Neural cell (in vitro differentiated cells): ENCODE results near the gene RFX3.

Experiments
- CTCF ChIP-seq: fragments of 450-650 bp; IDR thresholded peaks from 2 replicates; pipeline ENCODE4 v1.5.1; 2014; ENCODE audit warnings: antibody characterized with exemption, mild to moderate bottlenecking, moderate library complexity; ENCODE audit not compliant: poor library complexity, severe bottlenecking
- EP300 ChIP-seq: fragments of 450-650 bp; conservative IDR thresholded peaks from 2 replicates; pipeline ENCODE4 v1.6.1; 2014; ENCODE audit warnings: antibody characterized with exemption, mild to moderate bottlenecking, moderate library complexity; ENCODE audit not compliant: poor library complexity, severe bottlenecking
- EZH2 ChIP-seq: fragments of 200-600, 300-800 bp; shearing (Covaris generic), sonication (generic); IDR thresholded peaks from 2 replicates; pipeline ENCODE4 v1.6.1; 2014; ENCODE audit warnings: antibody characterized with exemption, low read length, borderline replicate concordance, mild to moderate bottlenecking; ENCODE audit not compliant: insufficient read depth, poor library complexity, severe bottlenecking
- MXI1 ChIP-seq: fragments of 450-650 bp; conservative IDR thresholded peaks from 2 replicates; pipeline ENCODE4 v1.6.1; 2014; ENCODE audit warnings: antibody characterized with exemption, mild to moderate bottlenecking; ENCODE audit not compliant: poor library complexity, severe bottlenecking
- POLR2AphosphoS5 ChIP-seq: IDR thresholded peaks from 2 replicates; pipeline ENCODE4 v1.6.1; 2012
- RAD21 ChIP-seq: fragments of 450-650 bp; conservative IDR thresholded peaks from 2 replicates; pipeline ENCODE4 v1.6.1; 2014; ENCODE audit warnings: antibody characterized with exemption, mild to moderate bottlenecking, moderate library complexity
- SMC3 ChIP-seq: fragments of 450-650 bp; conservative IDR thresholded peaks from 2 replicates; pipeline ENCODE4 v1.6.1; 2014; ENCODE audit warnings: antibody characterized with exemption, mild to moderate bottlenecking, moderate library complexity; ENCODE audit not compliant: poor library complexity
- TAF1 ChIP-seq: IDR thresholded peaks from 2 replicates; pipeline ENCODE4 v1.6.1; 2012; ENCODE audit warnings: low read depth
- TF ChIP-seq, protein P1 (sequence below): IDR thresholded peaks from 2 replicates; pipeline ENCODE4 v1.6.1; 2012; ENCODE audit warnings: borderline replicate concordance

DNA sequence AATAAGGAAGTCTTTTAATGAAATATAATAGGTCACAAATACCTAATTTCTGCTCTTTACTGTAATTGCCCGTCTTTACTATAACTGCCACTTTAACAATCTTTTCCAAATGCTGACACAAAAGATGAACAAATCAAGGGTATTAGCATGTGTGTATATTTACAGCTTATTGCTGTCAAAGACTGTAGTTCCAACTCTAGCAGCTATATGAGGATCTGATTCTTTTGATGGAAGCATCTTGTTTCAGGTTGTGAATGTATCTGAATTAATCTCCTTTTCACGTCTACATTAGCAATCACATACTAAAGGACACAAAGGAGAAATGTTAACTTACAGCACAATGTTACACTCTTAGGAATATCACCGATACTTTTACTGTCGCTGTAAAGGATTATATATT lies 27.9 kb downstream of the RFX3 start:
- TF ChIP-seq MXI1: no peak
- no peak for TF ChIP-seq POLR2AphosphoS5
- TF ChIP-seq CTCF: no peak
- TF ChIP-seq EZH2: no peak
- TF ChIP-seq TAF1: no peak
- TF ChIP-seq EP300: no peak
- no peak for TF ChIP-seq SMC3
- TF ChIP-seq RAD21: no peak
- TF ChIP-seq, protein P1, sequence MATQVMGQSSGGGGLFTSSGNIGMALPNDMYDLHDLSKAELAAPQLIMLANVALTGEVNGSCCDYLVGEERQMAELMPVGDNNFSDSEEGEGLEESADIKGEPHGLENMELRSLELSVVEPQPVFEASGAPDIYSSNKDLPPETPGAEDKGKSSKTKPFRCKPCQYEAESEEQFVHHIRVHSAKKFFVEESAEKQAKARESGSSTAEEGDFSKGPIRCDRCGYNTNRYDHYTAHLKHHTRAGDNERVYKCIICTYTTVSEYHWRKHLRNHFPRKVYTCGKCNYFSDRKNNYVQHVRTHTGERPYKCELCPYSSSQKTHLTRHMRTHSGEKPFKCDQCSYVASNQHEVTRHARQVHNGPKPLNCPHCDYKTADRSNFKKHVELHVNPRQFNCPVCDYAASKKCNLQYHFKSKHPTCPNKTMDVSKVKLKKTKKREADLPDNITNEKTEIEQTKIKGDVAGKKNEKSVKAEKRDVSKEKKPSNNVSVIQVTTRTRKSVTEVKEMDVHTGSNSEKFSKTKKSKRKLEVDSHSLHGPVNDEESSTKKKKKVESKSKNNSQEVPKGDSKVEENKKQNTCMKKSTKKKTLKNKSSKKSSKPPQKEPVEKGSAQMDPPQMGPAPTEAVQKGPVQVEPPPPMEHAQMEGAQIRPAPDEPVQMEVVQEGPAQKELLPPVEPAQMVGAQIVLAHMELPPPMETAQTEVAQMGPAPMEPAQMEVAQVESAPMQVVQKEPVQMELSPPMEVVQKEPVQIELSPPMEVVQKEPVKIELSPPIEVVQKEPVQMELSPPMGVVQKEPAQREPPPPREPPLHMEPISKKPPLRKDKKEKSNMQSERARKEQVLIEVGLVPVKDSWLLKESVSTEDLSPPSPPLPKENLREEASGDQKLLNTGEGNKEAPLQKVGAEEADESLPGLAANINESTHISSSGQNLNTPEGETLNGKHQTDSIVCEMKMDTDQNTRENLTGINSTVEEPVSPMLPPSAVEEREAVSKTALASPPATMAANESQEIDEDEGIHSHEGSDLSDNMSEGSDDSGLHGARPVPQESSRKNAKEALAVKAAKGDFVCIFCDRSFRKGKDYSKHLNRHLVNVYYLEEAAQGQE: no peak
